Measurements from ENCODE around the gene STEAP1B. TPM values are rescaled to one million over a fixed set of nuclear protein-coding genes. Genes with fewer than 3 reads are reported as not detected.

The STEAP1B gene
- total RNA-seq, 1 experiment from 2014 or later, result not detected

GRCh38 chr7:22432203-22432718 is 67.7 kb downstream of the STEAP1B start:
- no peak for DNase-seq (ENCODE audit: low spot score)

GRCh38 chr7:22430457-22430856 is 69.5 kb downstream of the STEAP1B start:
- peak; percentile 69 for DNase-seq (ENCODE audit: low spot score)

GRCh38 chr7:22429386-22429785 is 70.6 kb downstream of the STEAP1B start:
- DNase-seq (ENCODE audit: low spot score), result no peak

GRCh38 chr7:22427855-22428254 is 72.1 kb downstream of the STEAP1B start:
- no peak for DNase-seq (ENCODE audit: low spot score)

- DNase-seq (ENCODE audit: low spot score), result no peak
Observed at GRCh38 chr7:22427104-22427503, 72.9 kb downstream of the STEAP1B start.

- DNase-seq (ENCODE audit: low spot score), result no peak
Observed at GRCh38 chr7:22426463-22427094, 73.4 kb downstream of the STEAP1B start.

GRCh38 chr7:22425361-22425760 is 74.6 kb downstream of the STEAP1B start:
- no peak for DNase-seq (ENCODE audit: low spot score)

GRCh38 chr7:22422831-22423615 is 77.0 kb downstream of the STEAP1B start:
- no peak for DNase-seq (ENCODE audit: low spot score)

GRCh38 chr7:22420973-22421635 is 78.9 kb downstream of the STEAP1B start:
- no peak for DNase-seq (ENCODE audit: low spot score)

- no peak for DNase-seq (ENCODE audit: low spot score)
Observed at GRCh38 chr7:22420008-22420407, 80.0 kb downstream of the STEAP1B start.

- no peak for DNase-seq (ENCODE audit: low spot score)
Observed at GRCh38 chr7:22419488-22419887, 80.5 kb downstream of the STEAP1B start.

GRCh38 chr7:22418251-22419046 is 81.5 kb downstream of the STEAP1B start:
- DNase-seq (ENCODE audit: low spot score), result no peak

- no peak for DNase-seq (ENCODE audit: low spot score)
Observed at GRCh38 chr7:22417841-22418240, 82.1 kb downstream of the STEAP1B start.

GRCh38 chr7:22417349-22417748 is 82.6 kb downstream of the STEAP1B start:
- no peak for DNase-seq (ENCODE audit: low spot score)

- no peak for DNase-seq (ENCODE audit: low spot score)
Observed at GRCh38 chr7:22414424-22414823, 85.6 kb downstream of the STEAP1B start.

GRCh38 chr7:22413211-22413610 is 86.8 kb downstream of the STEAP1B start:
- DNase-seq (ENCODE audit: low spot score), result no peak

GRCh38 chr7:22411977-22412693 is 87.9 kb downstream of the STEAP1B start:
- no peak for DNase-seq (ENCODE audit: low spot score)

- no peak for DNase-seq (ENCODE audit: low spot score)
Observed at GRCh38 chr7:22406715-22407114, 93.3 kb downstream of the STEAP1B start.

- DNase-seq (ENCODE audit: low spot score), result no peak
Observed at GRCh38 chr7:22404421-22405023, 95.5 kb downstream of the STEAP1B start.

GRCh38 chr7:22403344-22403743 is 96.6 kb downstream of the STEAP1B start:
- no peak for DNase-seq (ENCODE audit: low spot score)

GRCh38 chr7:22402250-22402649 is 97.7 kb downstream of the STEAP1B start:
- no peak for DNase-seq (ENCODE audit: low spot score)

Measured in A172 (cell line).